Activated T-cell treated with anti-CD3 and anti-CD28 coated beads, Interleukin-2, amount 50 U/mL, for 72 hours (primary cell): ENCODE measurements around the gene B4GALNT1. TPM values are rescaled to one million over a fixed set of nuclear protein-coding genes. Genes with fewer than 3 reads are reported as not detected.
"Not testable (repeated sequence)": the region's sequence is repeated elsewhere in the genome, so short reads cannot be mapped to it uniquely, and the experiment has no call there.

ENCODE experiments used
- ATAC-seq, 2 donors: fragments of 150-1000 bp; cut with Tn5 transposase; replicated peaks in 1 of 2; 2 replicates each; pipeline ENCODE4 v1.10.0; 2021; ENCODE audit warnings: moderate library complexity in 2 of 2, mild to moderate bottlenecking in 1 of 2
- DNase-seq, 2 donors: peaks; one replicate each; pipeline ENCODE4 v3.0.0; 2021 to 2022; ENCODE audit warnings: mixed read lengths in 1 of 2
- H3K27ac Mint-ChIP-seq: one replicate; pipeline ENCODE4 v1.8.0; 2022; ENCODE audit warnings: mild to moderate bottlenecking, moderate library complexity, mixed read lengths
- H3K27me3 Mint-ChIP-seq: one replicate; pipeline ENCODE4 v1.8.0; 2022; ENCODE audit warnings: low read depth, mixed read lengths
- H3K36me3 Mint-ChIP-seq, 2 donors: one replicate each; pipeline ENCODE4 v1.8.0; 2022; ENCODE audit warnings: mixed read lengths in 2 of 2, mild to moderate bottlenecking in 1 of 2; ENCODE audit not compliant: insufficient read depth in 2 of 2
- H3K4me1 Mint-ChIP-seq: one replicate; pipeline ENCODE4 v1.8.0; 2022; ENCODE audit warnings: low read depth, mixed read lengths
- H3K4me3 Mint-ChIP-seq, 2 donors: one replicate each; pipeline ENCODE4 v1.8.0; 2022; ENCODE audit warnings: mild to moderate bottlenecking in 2 of 2, mixed read lengths in 2 of 2, moderate library complexity in 2 of 2
- H3K9me3 Mint-ChIP-seq, 2 donors: one replicate each; pipeline ENCODE4 v1.8.0; 2022; ENCODE audit warnings: mixed read lengths in 2 of 2
- total RNA-seq, 2 donors: library from RNA; stranded (reverse); gene quantifications; one replicate each; pipeline ENCODE4 v1.2.3, GENCODE V29; 2022

Gene B4GALNT1
- total RNA-seq, 2 donors from 2014 or later = 2.5 to 3.8 TPM

DNA sequence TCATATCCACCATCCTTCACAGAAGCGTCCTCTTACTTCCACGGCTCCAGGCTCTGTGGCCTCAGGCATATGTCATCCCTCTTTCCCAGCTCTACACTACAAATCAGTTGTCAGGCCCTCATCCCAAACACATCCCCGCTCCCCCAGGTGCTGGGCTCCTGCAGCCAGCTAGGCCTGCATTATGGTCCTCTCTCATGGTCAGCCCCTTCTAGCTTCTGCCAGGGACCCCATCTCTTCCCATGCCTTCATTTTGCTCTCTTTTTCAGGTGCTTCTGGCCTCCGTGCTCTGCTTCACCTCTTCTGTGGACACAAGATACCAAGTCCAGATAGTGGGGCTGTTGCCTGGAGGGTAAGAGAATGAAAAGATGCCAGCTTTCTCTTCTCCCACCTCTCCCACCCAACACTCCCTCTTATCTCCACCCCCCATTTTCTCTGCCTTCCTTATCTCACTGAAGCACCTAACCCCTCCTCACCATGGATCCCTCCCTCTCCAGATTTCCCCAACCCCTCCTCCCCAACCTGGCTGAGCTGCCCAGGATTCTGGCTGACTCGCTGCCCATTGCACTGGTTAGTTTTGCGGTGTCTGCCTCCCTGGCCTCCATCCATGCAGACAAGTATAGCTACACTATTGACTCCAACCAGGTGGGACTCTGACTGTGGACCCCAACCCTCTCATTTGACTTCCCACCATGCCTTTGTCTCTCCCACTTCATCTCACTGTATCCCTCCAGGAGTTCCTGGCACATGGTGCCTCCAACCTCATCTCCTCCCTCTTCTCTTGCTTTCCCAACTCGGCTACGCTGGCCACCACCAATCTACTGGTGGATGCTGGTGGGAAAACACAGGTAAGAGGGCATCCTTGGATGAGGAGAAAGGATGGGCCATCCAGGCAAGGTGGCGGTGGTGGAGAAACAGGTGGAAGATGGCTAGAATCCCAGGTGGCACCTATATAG, 10.4 kb downstream of the B4GALNT1 start:
- no peaks in the 10 kb centered on the region for H3K36me3 Mint-ChIP-seq
- no peaks in the 10 kb centered on the region for H3K9me3 Mint-ChIP-seq
- DNase-seq = no peak
- peaks cover 46% of the 10 kb centered on the region for H3K4me1 Mint-ChIP-seq
- no peak overlapping the region for H3K27ac Mint-ChIP-seq
- ATAC-seq = no peak
- peak overlapping the region; percentile 84 to 86 for H3K4me3 Mint-ChIP-seq
- peaks cover 92% of the 10 kb centered on the region for H3K27me3 Mint-ChIP-seq

DNA sequence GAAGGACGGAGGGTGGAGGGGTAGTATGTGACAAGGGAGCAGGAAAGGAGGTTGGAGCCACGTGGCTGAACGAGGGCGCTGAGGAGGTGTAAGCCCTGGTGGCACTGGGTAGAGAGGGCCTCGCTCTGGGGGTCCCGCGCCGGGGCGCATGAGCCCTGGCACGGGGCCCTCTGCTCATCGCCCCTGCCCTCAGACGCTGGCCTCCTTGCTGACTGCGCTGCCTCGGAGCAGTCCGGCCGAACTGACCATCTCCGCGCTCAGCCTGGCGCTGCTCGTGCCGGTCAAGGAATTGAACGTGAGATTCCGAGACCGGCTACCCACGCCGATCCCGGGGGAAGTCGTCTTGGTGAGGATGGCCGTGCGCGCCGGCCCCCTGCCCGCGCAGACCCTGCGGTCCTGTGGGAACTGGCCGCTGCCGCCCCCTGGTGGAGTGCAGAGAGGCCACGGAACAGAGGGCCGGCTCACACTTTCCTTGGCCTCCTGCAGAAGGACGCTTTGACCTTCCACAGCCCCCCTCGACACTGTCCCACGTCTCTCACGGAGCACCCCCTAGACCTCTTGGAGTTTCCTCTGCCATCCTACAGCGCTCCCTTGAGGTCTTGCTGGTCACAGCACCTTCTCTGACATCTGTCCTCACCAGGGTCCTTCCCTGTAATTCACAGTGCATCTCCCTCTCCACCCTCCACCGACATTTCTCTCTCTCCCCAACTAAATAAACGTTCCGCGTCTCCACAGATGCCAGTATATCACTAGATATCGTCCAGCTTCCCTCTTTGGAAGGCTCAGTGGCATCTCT, 11.3 kb downstream of the B4GALNT1 start:
- DNase-seq (peak; percentile 74 to 78), ATAC-seq (peak; percentile 84 to 85)
- peaks cover 94% of the 10 kb centered on the region for H3K27me3 Mint-ChIP-seq
- H3K4me3 Mint-ChIP-seq = peak overlapping the region; percentile 84 to 86
- peaks cover 42% of the 10 kb centered on the region for H3K4me1 Mint-ChIP-seq
- no peaks in the 10 kb centered on the region for H3K36me3 Mint-ChIP-seq
- no peak overlapping the region for H3K27ac Mint-ChIP-seq
- H3K9me3 Mint-ChIP-seq = no peaks in the 10 kb centered on the region

DNA sequence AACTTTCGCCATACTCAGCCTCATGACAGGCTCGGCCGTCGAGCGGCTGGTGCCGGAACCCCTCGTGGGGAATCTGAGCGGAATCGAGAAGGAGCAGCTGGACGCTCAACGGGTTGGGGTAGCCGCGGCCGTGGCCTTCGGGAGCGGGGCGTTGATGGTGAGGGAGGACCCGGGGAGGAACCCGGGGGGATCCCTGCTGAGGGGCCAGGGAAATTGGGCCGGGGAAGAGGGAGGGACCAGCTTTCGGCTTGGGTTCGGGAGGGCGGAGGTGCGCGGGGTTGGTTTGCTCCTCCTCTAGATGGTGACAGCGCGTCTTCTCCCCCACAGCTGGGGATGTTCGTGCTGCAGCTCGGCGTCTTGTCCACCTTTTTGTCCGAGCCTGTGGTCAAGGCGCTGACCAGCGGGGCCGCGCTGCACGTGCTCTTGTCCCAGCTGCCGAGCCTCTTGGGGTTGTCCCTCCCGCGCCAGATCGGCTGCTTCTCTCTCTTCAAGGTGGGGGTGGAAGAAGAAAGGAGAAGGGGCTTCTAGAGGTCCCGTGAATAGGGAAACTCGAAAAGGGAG, 12.0 kb downstream of the B4GALNT1 start:
- Mint-ChIP-seq H3K9me3 (no peaks in the 10 kb centered on the region), H3K4me3 (peak overlapping the region; percentile 84 to 86), H3K27ac (no peak overlapping the region), H3K27me3 (peaks cover 94% of the 10 kb centered on the region), H3K4me1 (peaks cover 35% of the 10 kb centered on the region), H3K36me3 (no peaks in the 10 kb centered on the region)
- DNase-seq (no peak), ATAC-seq (peak; percentile 20 to 33)

DNA sequence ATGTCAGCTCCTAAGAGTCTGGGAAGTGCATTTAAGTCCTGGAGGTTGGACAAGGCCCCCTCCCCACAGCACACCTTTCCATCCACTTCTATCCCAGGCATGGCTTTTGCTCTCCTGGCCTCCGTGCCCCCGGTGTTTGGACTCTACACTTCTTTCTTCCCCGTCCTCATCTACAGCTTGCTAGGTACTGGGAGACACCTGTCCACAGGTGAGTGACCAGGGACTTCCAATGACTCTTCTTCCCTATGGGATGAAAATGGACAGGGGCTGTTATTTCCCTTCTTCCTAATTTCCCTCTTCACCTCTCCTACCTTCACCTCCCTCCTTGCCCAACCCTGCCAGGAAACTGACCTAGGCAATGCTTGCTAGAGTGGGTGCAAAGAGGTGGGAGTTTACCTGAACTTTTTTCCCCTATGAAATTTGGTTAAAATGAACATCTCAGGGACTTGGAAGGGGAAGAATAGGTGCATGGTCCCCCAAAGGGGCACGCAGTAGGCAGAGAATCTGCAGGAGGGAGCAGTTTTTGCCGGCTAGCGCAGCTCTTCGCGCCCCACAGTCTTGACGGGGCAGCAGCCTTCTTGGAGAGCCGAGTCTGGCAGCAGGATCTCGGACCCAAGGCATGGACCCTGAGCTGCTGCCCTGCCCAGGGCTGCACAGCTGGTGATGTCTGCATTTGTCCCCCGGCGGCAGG, 12.6 kb downstream of the B4GALNT1 start:
- Mint-ChIP-seq H3K4me3 (peak overlapping the region; percentile 84 to 86), H3K36me3 (no peaks in the 10 kb centered on the region), H3K27ac (no peak overlapping the region), H3K27me3 (peaks cover 87% of the 10 kb centered on the region), H3K4me1 (peaks cover 33% of the 10 kb centered on the region), H3K9me3 (no peaks in the 10 kb centered on the region)
- ATAC-seq (no peak), DNase-seq (no peak)

- H3K36me3 Mint-ChIP-seq = no peaks in the 10 kb centered on the region
- H3K27me3 Mint-ChIP-seq = peaks cover 80% of the 10 kb centered on the region
- H3K27ac Mint-ChIP-seq = no peak overlapping the region
- peak overlapping the region; percentile 59 for H3K4me3 Mint-ChIP-seq
- DNase-seq = peak; percentile 27 to 37
- H3K9me3 Mint-ChIP-seq = no peaks in the 10 kb centered on the region
- peak; percentile 42 to 47 for ATAC-seq
- peaks cover 33% of the 10 kb centered on the region for H3K4me1 Mint-ChIP-seq
These were observed 13.4 kb downstream of the B4GALNT1 start for GRCh38 chr12:57619434-57620244.

DNA sequence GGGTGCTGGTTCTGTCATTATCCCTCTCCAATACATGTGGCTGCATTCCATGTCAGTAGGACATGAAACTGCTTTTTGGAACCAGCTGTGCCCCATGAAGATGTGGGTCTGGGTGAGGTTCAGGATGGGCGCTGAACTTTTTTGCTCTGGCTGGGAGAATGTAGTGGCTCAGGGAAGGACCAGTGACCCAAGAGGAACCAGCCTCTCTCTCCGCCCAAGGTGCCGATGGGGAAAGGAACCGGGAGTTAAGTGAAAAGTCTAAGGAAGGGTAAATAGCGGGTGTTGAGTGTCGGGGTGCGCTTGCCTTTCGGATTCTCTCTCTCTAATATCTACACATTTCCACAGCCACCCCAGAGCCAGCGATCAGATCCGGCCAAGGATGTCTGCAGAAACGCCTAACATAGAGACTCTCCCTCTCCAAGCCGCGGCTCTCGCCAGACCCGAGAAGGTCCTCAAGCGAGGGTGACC, 14.0 kb downstream of the B4GALNT1 start:
- H3K36me3 Mint-ChIP-seq = no peaks in the 10 kb centered on the region
- H3K9me3 Mint-ChIP-seq = no peaks in the 10 kb centered on the region
- peaks cover 73% of the 10 kb centered on the region for H3K27me3 Mint-ChIP-seq
- H3K27ac Mint-ChIP-seq = no peak overlapping the region
- peaks cover 37% of the 10 kb centered on the region for H3K4me1 Mint-ChIP-seq
- no peak for ATAC-seq
- DNase-seq = no peak
- H3K4me3 Mint-ChIP-seq = peak overlapping the region; percentile 59

- Mint-ChIP-seq H3K27me3 (peaks cover 73% of the 10 kb centered on the region), H3K4me1 (peaks cover 37% of the 10 kb centered on the region)
- H3K4me3 Mint-ChIP-seq, H3K27ac Mint-ChIP-seq, ATAC-seq, DNase-seq, H3K9me3 Mint-ChIP-seq, H3K36me3 Mint-ChIP-seq: not testable (repeated sequence)
These were observed 14.6 kb downstream of the B4GALNT1 start for GRCh38 chr12:57618431-57618830.

- DNase-seq (no peak), ATAC-seq (no peak)
- peaks cover 73% of the 10 kb centered on the region for H3K27me3 Mint-ChIP-seq
- no peaks in the 10 kb centered on the region for H3K9me3 Mint-ChIP-seq
- no peaks in the 10 kb centered on the region for H3K36me3 Mint-ChIP-seq
- peaks cover 37% of the 10 kb centered on the region for H3K4me1 Mint-ChIP-seq
- H3K4me3 Mint-ChIP-seq = no peak overlapping the region
- no peak overlapping the region for H3K27ac Mint-ChIP-seq
These were observed 15.1 kb downstream of the B4GALNT1 start for GRCh38 chr12:57617942-57618341.

DNA sequence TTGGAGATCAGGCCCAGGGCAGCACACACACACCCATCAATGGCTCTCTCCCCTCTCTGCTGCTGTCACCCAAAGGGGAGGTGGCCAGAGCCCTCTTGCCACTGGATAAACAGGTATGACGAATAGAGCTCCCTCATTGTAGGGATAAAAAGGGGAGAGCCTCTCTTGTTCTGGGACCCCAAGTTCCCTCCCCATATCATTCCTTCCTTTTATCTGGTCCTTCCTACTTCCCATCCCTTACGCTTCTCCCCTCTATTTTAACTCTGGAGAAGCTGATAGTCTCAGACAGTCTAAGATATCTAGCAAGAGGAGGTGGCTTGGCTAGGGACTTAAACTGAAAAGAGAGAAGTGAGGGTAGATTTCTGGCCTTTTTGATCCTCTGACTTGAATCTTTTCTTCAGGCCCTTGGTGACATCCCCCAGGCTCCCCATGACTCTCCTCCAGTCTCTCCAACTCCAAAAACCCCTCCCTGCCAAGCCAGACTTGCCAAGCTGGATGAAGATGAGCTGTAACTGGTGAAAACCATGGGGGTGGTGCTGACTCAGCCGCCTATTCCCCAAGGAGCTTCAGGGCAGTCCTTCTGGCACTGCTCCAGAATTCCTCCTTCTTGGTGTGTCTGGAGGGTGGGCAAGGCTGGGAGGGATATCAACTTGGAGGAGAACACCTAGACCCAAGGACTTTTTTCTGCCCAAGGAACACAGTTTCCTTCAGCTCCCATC, 16.5 kb downstream of the B4GALNT1 start:
- Mint-ChIP-seq H3K27ac (no peak overlapping the region), H3K36me3 (no peaks in the 10 kb centered on the region), H3K4me3 (no peak overlapping the region), H3K4me1 (peaks cover 28% of the 10 kb centered on the region), H3K9me3 (no peaks in the 10 kb centered on the region), H3K27me3 (peaks cover 70% of the 10 kb centered on the region)
- DNase-seq (no peak), ATAC-seq (no peak)

- no peak for ATAC-seq
- no peak for DNase-seq
- peaks cover 19% of the 10 kb centered on the region for H3K4me1 Mint-ChIP-seq
- H3K9me3 Mint-ChIP-seq = no peaks in the 10 kb centered on the region
- no peaks in the 10 kb centered on the region for H3K36me3 Mint-ChIP-seq
- H3K27me3 Mint-ChIP-seq = peaks cover 61% of the 10 kb centered on the region
- no peak overlapping the region for H3K27ac Mint-ChIP-seq
- no peak overlapping the region for H3K4me3 Mint-ChIP-seq
These were observed 17.4 kb downstream of the B4GALNT1 start for GRCh38 chr12:57615637-57616036.

GRCh38 chr12:57614948-57615500, 18.0 kb downstream of the B4GALNT1 start:
- no peak overlapping the region for H3K4me3 Mint-ChIP-seq
- H3K27me3 Mint-ChIP-seq = peaks cover 55% of the 10 kb centered on the region
- H3K9me3 Mint-ChIP-seq = no peaks in the 10 kb centered on the region
- H3K27ac Mint-ChIP-seq = no peak overlapping the region
- H3K36me3 Mint-ChIP-seq = no peaks in the 10 kb centered on the region
- peaks cover 18% of the 10 kb centered on the region for H3K4me1 Mint-ChIP-seq
- DNase-seq (no peak), ATAC-seq (no peak)
